ENCODE measurements around the gene NMRAL1. TPM values are rescaled to one million over a fixed set of nuclear protein-coding genes. Genes with fewer than 3 reads are reported as not detected.
A peak's percentile ranks its signal among the peaks of the same experiment; 100 is the strongest.

NMRAL1 gene
- total and polyA plus RNA-seq, 2 experiments from 2014 or later: 37.4 to 44.2 TPM

DNA sequence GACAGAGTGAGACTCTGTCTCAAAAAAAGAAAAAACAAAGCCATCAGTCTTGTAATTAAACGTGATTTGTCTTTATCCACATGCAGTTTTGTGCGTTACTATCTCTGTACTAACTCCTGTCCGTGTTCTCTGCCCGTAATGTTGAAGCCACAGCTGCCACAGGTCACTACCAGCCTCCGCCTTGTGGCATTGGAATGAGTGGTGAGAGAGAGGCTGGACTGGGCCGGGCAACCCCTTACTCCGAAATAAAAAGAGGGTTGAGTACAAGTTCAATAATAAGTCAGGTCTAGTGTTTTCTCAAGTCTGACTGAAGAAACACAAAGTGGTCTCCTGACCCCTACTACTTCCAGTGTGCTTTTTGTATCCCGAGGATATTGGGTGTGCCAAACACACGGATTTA lies 43.4 kb downstream of the NMRAL1 start:
- Histone ChIP-seq H3K9me3 (ENCODE audit: low read depth) (no peaks in the 10 kb centered on the region), H2AFZ (no peak overlapping the region), H3K9me2 (ENCODE audit: insufficient read depth) (no peaks in the 10 kb centered on the region), H3K36me3 (ENCODE audit: low read depth) (peaks cover 19% of the 10 kb centered on the region; the same call in 1 of the 2 replicates), H3K79me2 (ENCODE audit: insufficient read depth) (peaks cover 98% of the 10 kb centered on the region), H3F3A (ENCODE audit: insufficient read depth) (no peaks in the 10 kb centered on the region), H3K9ac (no peak overlapping the region), H3K4me1 (ENCODE audit: insufficient read depth) (peaks cover 11% of the 10 kb centered on the region), H3K27ac (no peak overlapping the region), H3K4me3 (no peak overlapping the region), H3K27me3 (replicated peaks; ENCODE audit: insufficient read depth) (no peaks in the 10 kb centered on the region), H3K4me2 (ENCODE audit: unreplicated experiment) (no peak overlapping the region), H4K20me1 (ENCODE audit: insufficient read depth) (no peaks in the 10 kb centered on the region; the same call in 1 of the 2 replicates)
- WGBS, 2 experiments (ENCODE audit: low coverage in 1 of 2, low lambda C conversion rate in 2 of 2, missing lambda C conversion rate in 2 of 2): 71 to 76% methylated on average over 9 of the region's 9 CpGs
- in situ Hi-C loops (cut with MboI): no loop called here
- no peak for TF ChIP-seq EZH2 (IDR thresholded peaks at IDR 0.05; ENCODE audit: insufficient read depth, poor library complexity, severe bottlenecking)
- TF ChIP-seq EZH2phosphoT487 (IDR thresholded peaks at IDR 0.05; ENCODE audit: insufficient read depth, low read depth): no peak
- no peak for DNase-seq

- Histone ChIP-seq H3K9me2 (ENCODE audit: insufficient read depth) (no peaks in the 10 kb centered on the region), H4K20me1 (ENCODE audit: insufficient read depth) (no peaks in the 10 kb centered on the region), H3K36me3 (ENCODE audit: low read depth) (0 out of 2 replicates have a peak, but pooled peaks cover 6% of the 10 kb centered on the region), H3K4me2 (ENCODE audit: unreplicated experiment) (no peak overlapping the region), H3K9ac (no peak overlapping the region), H3K27ac (no peak overlapping the region), H3K9me3 (ENCODE audit: low read depth) (no peaks in the 10 kb centered on the region), H3K27me3 (replicated peaks; ENCODE audit: insufficient read depth) (no peaks in the 10 kb centered on the region), H3K4me3 (no peak overlapping the region), H3F3A (ENCODE audit: insufficient read depth) (no peaks in the 10 kb centered on the region), H3K4me1 (ENCODE audit: insufficient read depth) (peaks cover 15% of the 10 kb centered on the region), H2AFZ (no peak overlapping the region), H3K79me2 (ENCODE audit: insufficient read depth) (peaks cover 76% of the 10 kb centered on the region)
- WGBS, 2 experiments (ENCODE audit: low coverage in 1 of 2, low lambda C conversion rate in 2 of 2, missing lambda C conversion rate in 2 of 2): 91 to 94% methylated on average over 7 of the region's 7 CpGs
- in situ Hi-C loops (cut with MboI): no loop called here
- no peak for DNase-seq
- TF ChIP-seq EZH2 (IDR thresholded peaks at IDR 0.05; ENCODE audit: insufficient read depth, poor library complexity, severe bottlenecking): no peak
- no peak for TF ChIP-seq EZH2phosphoT487 (IDR thresholded peaks at IDR 0.05; ENCODE audit: insufficient read depth, low read depth)
These were observed 45.9 kb downstream of the NMRAL1 start for GRCh38 chr16:4428500-4428899.

GRCh38 chr16:4426722-4427372 lies 47.6 kb downstream of the NMRAL1 start:
- DNase-seq: peak; percentile 14
- Histone ChIP-seq H3K9ac (peak overlapping the region; percentile 96), H2AFZ (peak overlapping the region; percentile 67), H3K9me3 (ENCODE audit: low read depth) (no peaks in the 10 kb centered on the region), H3K4me3 (peak overlapping the region; percentile 93), H4K20me1 (ENCODE audit: insufficient read depth) (no peaks in the 10 kb centered on the region), H3K27ac (peak overlapping the region; percentile 93), H3F3A (ENCODE audit: insufficient read depth) (no peaks in the 10 kb centered on the region), H3K4me2 (ENCODE audit: unreplicated experiment) (peak overlapping the region; percentile 93), H3K36me3 (ENCODE audit: low read depth) (0 out of 2 replicates have a peak, but pooled peaks cover 6% of the 10 kb centered on the region), H3K27me3 (replicated peaks; ENCODE audit: insufficient read depth) (no peaks in the 10 kb centered on the region), H3K9me2 (ENCODE audit: insufficient read depth) (no peaks in the 10 kb centered on the region), H3K79me2 (ENCODE audit: insufficient read depth) (peaks cover 62% of the 10 kb centered on the region), H3K4me1 (ENCODE audit: insufficient read depth) (peaks cover 15% of the 10 kb centered on the region)
- TF ChIP-seq EZH2 (IDR thresholded peaks at IDR 0.05; ENCODE audit: insufficient read depth, poor library complexity, severe bottlenecking): no peak
- no peak for TF ChIP-seq EZH2phosphoT487 (IDR thresholded peaks at IDR 0.05; ENCODE audit: insufficient read depth, low read depth)
- 86 to 89% methylated on average over 11 to 12 of the region's 12 CpGs for WGBS, 2 experiments (ENCODE audit: low coverage in 1 of 2, low lambda C conversion rate in 2 of 2, missing lambda C conversion rate in 2 of 2)
- in situ Hi-C loops (cut with MboI): no loop called here

DNA sequence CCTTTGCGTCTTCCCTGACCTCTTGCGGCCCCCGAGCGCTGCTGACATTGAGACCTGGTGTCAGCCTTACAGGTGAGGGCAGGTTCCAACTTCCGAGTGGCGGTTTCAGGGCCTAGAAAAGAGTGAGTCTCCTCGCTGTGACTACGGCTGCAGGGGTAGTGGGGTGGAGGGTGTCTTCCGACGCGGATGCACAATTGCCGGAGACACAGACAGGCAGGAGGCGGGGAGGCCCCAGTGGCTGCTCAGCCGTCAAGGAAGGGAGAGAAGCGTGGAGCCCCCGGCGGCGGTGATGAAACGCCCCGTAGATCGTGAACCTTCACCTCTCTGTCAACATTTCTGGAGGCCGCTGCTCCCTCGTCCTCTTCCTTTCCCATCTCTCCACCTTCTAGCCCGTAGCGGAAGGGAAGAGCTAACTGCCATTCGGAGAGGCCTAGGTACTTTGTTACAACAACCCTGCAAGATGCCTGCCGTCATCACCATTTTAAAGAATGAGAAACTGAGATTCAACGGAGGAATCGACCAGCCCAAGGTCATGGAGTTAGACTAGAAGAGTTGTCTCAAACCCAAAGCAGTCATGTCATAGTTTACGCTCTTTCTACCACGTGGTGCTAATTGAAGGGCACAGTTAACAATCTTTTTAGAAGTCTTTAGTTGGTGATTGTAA lies 48.3 kb downstream of the NMRAL1 start:
- in situ Hi-C loops (cut with MboI): no loop called here
- H3K36me3 ChIP-seq (ENCODE audit: low read depth): 0 out of 2 replicates have a peak, but pooled peaks cover 4% of the 10 kb centered on the region
- peak overlapping the region; percentile 93 for H3K4me3 ChIP-seq
- peaks cover 15% of the 10 kb centered on the region for H3K4me1 ChIP-seq (ENCODE audit: insufficient read depth)
- no peaks in the 10 kb centered on the region for H3K9me2 ChIP-seq (ENCODE audit: insufficient read depth)
- H4K20me1 ChIP-seq (ENCODE audit: insufficient read depth): no peaks in the 10 kb centered on the region
- H2AFZ ChIP-seq: peak overlapping the region; percentile 67
- peak overlapping the region; percentile 96 for H3K9ac ChIP-seq
- H3K27ac ChIP-seq: peak overlapping the region; percentile 93
- H3K27me3 ChIP-seq (replicated peaks; ENCODE audit: insufficient read depth): no peaks in the 10 kb centered on the region
- no peaks in the 10 kb centered on the region for H3K9me3 ChIP-seq (ENCODE audit: low read depth)
- no peaks in the 10 kb centered on the region for H3F3A ChIP-seq (ENCODE audit: insufficient read depth)
- TF ChIP-seq EZH2 (IDR thresholded peaks at IDR 0.05; ENCODE audit: insufficient read depth, poor library complexity, severe bottlenecking) (no peak), EZH2phosphoT487 (IDR thresholded peaks at IDR 0.05; ENCODE audit: insufficient read depth, low read depth) (no peak)
- peak; percentile 50 for DNase-seq
- peaks cover 55% of the 10 kb centered on the region for H3K79me2 ChIP-seq (ENCODE audit: insufficient read depth)
- 4 to 5% methylated on average over 31 of the region's 31 CpGs for WGBS, 2 experiments (ENCODE audit: low coverage in 1 of 2, low lambda C conversion rate in 2 of 2, missing lambda C conversion rate in 2 of 2)
- H3K4me2 ChIP-seq (ENCODE audit: unreplicated experiment): peak overlapping the region; percentile 93
